ENCODE measurements around the gene LRRC4. TPM values are rescaled to one million over a fixed set of nuclear protein-coding genes. Genes with fewer than 3 reads are reported as not detected.

LRRC4 gene
- 4.7 TPM for polyA plus RNA-seq (ENCODE audit: insufficient read length)

GRCh38 chr7:128030654-128031611, at the start of gene LRRC4:
LRRC4 (minus strand) TSS chr7:128031437; CDS start chr7:128030640, 797 bp downstream.
- peak; percentile 47 for DNase-seq

- DNase-seq: no peak
These were observed 48.9 kb upstream of the LRRC4 start for GRCh38 chr7:128080169-128080568.

GRCh38 chr7:128078309-128078708, 47.1 kb upstream of the LRRC4 start:
- no peak for DNase-seq

GRCh38 chr7:128076796-128077271, 45.6 kb upstream of the LRRC4 start:
- DNase-seq: peak; percentile 51

- no peak for DNase-seq
These were observed 45.1 kb upstream of the LRRC4 start for GRCh38 chr7:128076196-128076795.

GRCh38 chr7:128075242-128076095, 44.2 kb upstream of the LRRC4 start:
- DNase-seq: no peak

- no peak for DNase-seq
These were observed 43.5 kb upstream of the LRRC4 start for GRCh38 chr7:128074736-128075135.

- no peak for DNase-seq
These were observed 43.1 kb upstream of the LRRC4 start for GRCh38 chr7:128074336-128074735.

GRCh38 chr7:128073671-128074310, 42.6 kb upstream of the LRRC4 start:
- DNase-seq: no peak

- DNase-seq: no peak
These were observed 40.6 kb upstream of the LRRC4 start for GRCh38 chr7:128071801-128072200.

GRCh38 chr7:128071376-128071775, 40.1 kb upstream of the LRRC4 start:
- no peak for DNase-seq

- no peak for DNase-seq
These were observed 38.4 kb upstream of the LRRC4 start for GRCh38 chr7:128069373-128070364.

GRCh38 chr7:128068785-128069184, 37.5 kb upstream of the LRRC4 start:
- DNase-seq: no peak

- no peak for DNase-seq
These were observed 36.7 kb upstream of the LRRC4 start for GRCh38 chr7:128067983-128068382.

GRCh38 chr7:128066858-128067257, 35.6 kb upstream of the LRRC4 start:
- no peak for DNase-seq

GRCh38 chr7:128066395-128066794, 35.2 kb upstream of the LRRC4 start:
- no peak for DNase-seq

- DNase-seq: no peak
These were observed 34.6 kb upstream of the LRRC4 start for GRCh38 chr7:128065872-128066271.

- DNase-seq: no peak
These were observed 31.9 kb upstream of the LRRC4 start for GRCh38 chr7:128063088-128063487.

- DNase-seq: no peak
These were observed 28.8 kb upstream of the LRRC4 start for GRCh38 chr7:128060018-128060417.

- no peak for DNase-seq
These were observed 28.1 kb upstream of the LRRC4 start for GRCh38 chr7:128059143-128059988.

All from hindlimb muscle (tissue), 1 donor.